Activated T-helper 1 cell treated with Interleukin-2 at 50 U/mL for 16 hours (primary cell): ENCODE results near the gene TCTN3.
A peak's percentile ranks its signal among the peaks of the same experiment; 100 is the strongest.
"Not testable (repeated sequence)": the region's sequence is repeated elsewhere in the genome, so short reads cannot be mapped to it uniquely, and the experiment has no call there.

Experiments used
- DNase-seq: peaks from one replicate; pipeline ENCODE4 v3.0.0-alpha.2; 2020; ENCODE audit warnings: low read depth

TCTN3 gene

GRCh38 chr10:95683966-95684365 is 9.8 kb downstream of the TCTN3 start:
- DNase-seq = no peak

DNA sequence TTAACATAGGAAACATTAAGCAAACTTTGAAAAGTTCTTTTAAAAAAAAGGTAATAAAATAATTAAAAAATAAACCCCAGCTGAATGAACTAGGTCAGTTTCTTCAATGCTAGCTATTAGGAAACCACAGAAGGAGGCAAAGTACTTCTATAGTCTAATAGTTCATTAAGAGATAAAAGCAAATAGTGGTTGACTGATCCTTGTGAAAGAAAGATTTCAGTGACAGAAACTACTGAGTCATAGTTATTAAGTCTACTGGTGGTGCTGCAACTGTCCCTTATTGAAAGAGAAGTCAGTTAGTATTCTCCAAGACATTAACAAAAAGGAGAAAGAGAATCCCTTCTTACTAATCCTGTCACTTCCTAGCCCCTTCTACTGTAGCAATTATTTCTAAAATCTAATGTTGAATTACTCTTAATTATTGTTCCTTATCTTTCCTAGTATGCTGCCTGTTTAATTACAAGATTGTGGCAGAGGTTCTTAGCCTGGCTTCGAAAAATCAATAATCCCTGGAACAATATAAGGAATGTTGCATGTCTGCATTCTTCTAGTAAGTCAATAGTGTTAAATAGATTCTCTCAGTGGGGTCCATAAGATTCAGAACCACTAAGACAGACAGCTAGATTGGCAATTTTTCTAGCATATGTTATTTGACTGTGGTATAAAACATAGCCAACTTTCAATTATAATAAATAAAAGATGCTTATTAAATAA is 18.2 kb downstream of the TCTN3 start:
- DNase-seq = no peak

DNA sequence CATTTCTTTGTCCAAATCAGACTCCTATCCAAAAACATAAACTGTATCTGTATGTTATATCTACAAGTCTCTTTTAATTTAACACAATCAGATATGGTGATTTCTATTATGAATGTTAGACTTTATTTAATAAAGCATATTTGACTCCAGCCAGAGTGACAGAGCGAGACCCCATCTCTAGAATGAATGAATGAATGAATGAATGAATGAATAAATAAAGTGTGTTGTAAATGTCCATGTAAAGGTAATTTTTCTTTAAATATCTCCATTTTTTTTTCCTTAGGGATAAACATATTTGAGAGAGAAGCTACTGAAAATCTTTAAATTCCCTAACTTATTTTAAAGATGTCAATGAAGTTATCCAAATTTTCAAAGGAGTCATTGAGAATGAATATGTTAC is 19.1 kb downstream of the TCTN3 start:
- DNase-seq = no peak

DNA sequence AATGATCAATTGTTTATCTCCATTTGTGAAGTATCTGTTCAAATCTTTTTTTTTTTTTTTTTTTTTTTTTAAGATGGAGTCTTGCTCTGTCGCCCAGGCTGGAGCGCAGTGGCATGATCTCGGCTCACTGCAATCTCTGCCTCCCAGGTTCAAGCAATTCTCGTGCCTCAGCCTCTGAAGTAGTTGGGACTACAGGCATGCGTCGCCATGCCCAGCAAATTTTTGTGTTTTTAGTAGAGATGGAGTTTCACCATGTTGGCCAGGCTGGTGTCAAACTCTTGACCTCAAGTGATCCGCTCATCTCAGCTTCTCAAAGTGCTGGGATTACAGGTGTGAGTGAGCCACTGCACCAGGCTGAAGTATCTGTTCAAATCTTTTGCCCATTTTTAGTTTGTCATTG is 21.1 kb downstream of the TCTN3 start:
- not testable (repeated sequence) for DNase-seq

DNA sequence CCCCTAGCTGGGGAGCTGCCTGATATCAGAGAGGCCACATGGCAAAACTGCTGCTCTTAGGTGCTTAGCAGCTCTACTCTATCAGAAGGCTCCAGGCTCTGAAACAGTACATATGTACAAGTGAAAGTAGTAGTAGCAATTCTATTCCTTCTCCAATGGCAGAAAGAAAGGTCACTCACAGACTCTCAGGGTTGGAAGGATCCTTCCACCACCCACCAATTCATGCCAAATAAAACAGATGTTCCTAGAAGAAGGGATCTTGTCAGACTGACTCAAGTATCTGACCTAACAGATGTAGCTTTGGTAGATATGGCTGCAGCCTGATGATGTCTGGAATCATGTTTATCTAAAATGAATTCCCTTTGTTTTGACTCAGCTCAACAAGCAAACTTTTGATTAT is 29.2 kb downstream of the TCTN3 start:
- no peak for DNase-seq

- DNase-seq = no peak
Measured at GRCh38 chr10:95663496-95663895, 30.2 kb downstream of the TCTN3 start.

GRCh38 chr10:95661818-95662217 is 31.9 kb downstream of the TCTN3 start:
- no peak for DNase-seq

DNA sequence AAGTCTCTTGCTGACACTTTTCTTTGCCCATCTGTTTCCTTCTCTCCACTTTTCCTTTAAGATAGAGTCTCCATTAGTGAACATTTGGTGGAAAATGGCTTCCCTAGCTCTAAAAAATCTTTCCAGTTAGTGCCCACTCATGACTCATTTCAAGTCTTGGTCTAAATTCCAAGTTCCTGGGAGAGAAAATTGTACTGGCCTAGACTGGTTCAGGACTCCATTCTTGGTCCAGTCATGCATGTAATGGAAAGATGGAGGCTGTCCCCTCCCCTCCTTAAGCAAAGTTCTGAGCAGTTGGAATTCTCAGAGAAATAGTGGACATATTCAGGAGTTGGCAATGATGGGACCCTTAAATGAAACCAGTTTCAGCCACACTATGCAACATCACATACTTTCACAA is 33.4 kb downstream of the TCTN3 start:
- no peak for DNase-seq

GRCh38 chr10:95657250-95657649 is 36.5 kb downstream of the TCTN3 start:
- no peak for DNase-seq

- peak; percentile 86 for DNase-seq
Measured at GRCh38 chr10:95656291-95657164, 37.2 kb downstream of the TCTN3 start, which contains the start of gene ALDH18A1. ALDH18A1 (minus strand) TSS chr10:95656711; CDS start chr10:95653377, 3,334 bp downstream.

- no peak for DNase-seq
Measured at GRCh38 chr10:95655571-95656290, 38.0 kb downstream of the TCTN3 start.

DNA sequence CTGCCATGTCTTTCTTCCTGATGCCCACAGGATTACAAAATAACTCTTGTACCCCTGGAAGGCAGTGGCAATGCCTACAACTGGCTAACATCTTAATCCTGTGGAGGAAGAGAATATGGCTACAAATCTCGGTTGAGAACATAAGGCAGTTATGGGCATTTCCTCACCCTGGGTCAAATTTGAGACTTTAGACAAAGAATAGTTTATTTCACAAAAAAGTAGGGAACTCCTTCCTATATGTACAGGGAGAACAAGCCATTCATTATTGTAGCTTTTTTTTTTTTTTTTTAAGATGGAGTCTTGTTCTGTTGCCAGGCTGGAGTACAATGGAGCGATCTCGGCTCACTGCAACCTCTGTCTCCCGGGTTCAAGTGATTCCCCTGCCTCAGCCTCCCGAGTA is 39.8 kb downstream of the TCTN3 start:
- no peak for DNase-seq

GRCh38 chr10:95651346-95652060 is 42.2 kb downstream of the TCTN3 start:
- DNase-seq = no peak

DNA sequence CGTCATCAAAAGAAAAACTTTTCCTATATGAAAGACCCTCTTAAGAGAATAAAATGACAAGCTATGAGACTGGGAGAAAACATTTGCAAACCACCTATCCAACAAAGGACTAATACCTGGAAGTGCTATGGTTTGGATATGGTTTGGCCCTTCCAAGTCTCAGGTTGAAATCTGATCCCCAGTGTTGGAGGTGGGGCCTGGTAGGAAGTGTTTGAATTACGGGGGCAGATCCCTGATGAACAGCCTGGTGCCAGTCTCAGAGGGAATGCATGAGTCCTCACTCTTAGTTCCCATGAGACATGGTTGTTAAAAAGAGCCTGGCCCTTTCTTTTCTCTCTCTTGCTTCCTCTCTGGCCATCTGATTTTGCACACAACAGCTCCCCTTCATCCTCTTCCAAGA is 43.5 kb downstream of the TCTN3 start:
- no peak for DNase-seq

GRCh38 chr10:95648138-95648537 is 45.6 kb downstream of the TCTN3 start:
- DNase-seq = no peak

- no peak for DNase-seq
Measured at GRCh38 chr10:95646160-95646559, 47.6 kb downstream of the TCTN3 start.

DNA sequence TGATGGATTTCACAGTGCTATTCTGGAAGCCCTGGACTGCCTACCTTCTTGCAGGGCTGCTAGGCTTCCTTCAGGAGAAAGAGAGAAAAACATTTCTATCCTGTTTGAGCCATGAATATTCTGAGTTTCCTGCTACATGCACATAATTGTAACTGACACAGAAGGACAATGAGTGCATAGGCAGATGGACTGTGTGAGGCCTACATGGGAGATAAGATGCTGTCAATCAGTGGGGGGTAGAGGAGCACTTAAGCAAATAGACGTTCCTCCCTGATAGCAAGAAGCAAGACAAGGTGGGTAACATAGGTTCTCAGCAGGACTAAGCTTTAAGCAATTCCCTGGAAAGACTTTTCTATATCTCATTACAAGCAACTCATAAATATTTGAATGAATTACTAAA is 48.8 kb downstream of the TCTN3 start:
- no peak for DNase-seq

- no peak for DNase-seq
Measured at GRCh38 chr10:95640891-95641315, 52.8 kb downstream of the TCTN3 start.

DNA sequence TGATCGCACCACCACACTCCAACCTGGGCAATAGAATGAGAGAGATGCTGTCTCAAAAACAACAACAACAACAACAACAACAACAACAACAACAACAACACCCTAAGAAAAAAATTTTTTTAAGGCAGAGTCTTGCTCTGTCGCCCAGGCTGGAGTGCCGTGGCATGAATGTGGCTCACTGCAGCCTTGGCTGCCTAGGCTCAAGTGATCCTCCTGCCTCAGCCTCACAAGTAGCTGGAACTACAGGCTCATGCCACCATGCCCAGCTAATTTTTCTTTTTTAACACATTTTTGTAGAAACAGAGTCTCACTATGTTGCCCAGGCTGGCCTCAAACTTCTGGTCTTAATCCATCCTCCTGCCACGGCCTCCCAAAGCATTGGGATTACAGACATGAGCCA is 55.8 kb downstream of the TCTN3 start:
- no peak for DNase-seq

DNA sequence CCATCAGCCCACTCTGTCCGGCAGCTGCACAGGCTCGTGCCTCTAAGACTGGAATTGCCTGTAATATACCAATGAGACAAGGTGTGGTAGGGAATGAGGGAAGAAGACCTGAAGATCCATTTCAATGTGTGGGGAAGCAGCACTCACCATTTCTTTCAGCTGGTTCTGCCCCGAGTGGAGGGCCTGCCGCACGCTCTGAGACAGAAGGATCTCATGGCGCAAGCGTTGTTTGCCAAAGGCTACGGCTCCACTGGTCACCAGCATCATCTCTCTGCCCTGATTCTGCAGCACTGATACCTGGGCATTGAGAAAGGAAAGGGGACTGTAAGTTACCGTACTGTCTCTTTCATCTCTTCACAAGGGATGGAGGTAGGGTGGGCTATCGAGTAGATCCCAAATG is 56.6 kb downstream of the TCTN3 start:
- DNase-seq = no peak

- no peak for DNase-seq
Measured at GRCh38 chr10:95635319-95635733, 58.4 kb downstream of the TCTN3 start.

DNA sequence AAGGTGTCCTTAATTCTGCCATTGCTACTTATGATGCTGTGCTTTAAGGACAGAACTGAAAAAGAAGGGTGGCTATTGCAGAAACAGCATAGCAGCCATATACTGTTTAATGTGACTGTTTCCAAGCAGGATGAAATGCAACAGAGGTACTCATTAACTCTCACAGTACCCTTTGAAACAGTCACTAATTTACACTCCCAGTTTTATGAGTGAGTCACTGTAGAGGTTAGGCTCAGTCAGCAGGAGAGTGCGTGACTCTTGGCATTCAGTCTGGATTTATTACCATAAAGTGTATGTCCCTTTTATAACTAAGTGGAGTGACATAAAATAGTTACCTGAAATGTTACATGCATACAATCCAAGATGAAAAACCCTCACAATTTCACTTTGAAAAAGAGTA is 64.9 kb downstream of the TCTN3 start:
- DNase-seq = no peak
